NCI-H128 (cell line): ENCODE results near the gene APOE.
"Not testable (repeated sequence)": the region's sequence is repeated elsewhere in the genome, so short reads cannot be mapped to it uniquely, and the experiment has no call there.

Experiments
- DNase-seq: peaks from one replicate; lab custom pipeline; 2025; ENCODE audit not compliant: unreplicated experiment; lab: John Stamatoyannopoulos, UW

APOE gene

DNA sequence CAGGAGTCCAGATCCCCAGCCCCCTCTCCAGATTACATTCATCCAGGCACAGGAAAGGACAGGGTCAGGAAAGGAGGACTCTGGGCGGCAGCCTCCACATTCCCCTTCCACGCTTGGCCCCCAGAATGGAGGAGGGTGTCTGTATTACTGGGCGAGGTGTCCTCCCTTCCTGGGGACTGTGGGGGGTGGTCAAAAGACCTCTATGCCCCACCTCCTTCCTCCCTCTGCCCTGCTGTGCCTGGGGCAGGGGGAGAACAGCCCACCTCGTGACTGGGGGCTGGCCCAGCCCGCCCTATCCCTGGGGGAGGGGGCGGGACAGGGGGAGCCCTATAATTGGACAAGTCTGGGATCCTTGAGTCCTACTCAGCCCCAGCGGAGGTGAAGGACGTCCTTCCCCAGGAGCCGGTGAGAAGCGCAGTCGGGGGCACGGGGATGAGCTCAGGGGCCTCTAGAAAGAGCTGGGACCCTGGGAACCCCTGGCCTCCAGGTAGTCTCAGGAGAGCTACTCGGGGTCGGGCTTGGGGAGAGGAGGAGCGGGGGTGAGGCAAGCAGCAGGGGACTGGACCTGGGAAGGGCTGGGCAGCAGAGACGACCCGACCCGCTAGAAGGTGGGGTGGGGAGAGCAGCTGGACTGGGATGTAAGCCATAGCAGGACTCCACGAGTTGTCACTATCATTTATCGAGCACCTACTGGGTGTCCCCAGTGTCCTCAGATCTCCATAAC is at the start of gene APOE:
TSS of gene APOE (plus strand) at position 360 of the 724 bp plus-strand sequence. CDS start 829 bp downstream, outside the sequence.
- no peak for DNase-seq

DNA sequence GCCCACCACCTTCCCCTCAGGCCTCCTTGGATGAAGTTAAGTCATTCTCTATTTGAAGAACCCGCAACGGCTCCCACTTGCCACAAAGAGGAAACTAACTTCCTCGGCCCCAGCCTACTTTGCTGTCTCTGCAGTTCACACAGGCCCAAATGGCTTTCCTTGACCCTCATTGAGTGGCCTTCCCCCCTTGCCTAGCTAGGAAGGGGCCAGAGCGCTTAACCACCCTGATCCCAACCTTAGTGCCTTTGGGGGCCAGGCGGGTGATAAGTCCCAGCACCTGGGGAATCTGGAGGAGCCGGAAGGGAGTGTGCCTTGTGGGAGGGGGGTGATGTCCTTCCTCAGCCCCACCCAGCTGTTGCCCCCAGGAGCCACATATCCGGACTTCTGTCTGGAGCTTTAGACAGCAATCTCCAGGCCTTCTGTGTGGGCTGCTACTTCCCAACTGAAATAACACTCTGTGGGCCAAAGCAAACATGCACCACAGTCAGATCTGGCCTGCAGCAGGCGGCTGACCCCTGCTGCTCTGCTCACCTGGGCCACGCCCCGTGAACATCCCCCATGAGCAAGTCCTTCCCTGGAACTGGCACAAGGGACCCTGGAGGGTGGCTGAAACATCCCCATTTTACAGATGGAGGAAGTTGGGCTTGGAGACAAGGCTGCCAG is 49.0 kb upstream of the APOE start:
- no peak for DNase-seq

- no peak for DNase-seq
Measured at GRCh38 chr19:44857837-44858236, 47.8 kb upstream of the APOE start.

DNA sequence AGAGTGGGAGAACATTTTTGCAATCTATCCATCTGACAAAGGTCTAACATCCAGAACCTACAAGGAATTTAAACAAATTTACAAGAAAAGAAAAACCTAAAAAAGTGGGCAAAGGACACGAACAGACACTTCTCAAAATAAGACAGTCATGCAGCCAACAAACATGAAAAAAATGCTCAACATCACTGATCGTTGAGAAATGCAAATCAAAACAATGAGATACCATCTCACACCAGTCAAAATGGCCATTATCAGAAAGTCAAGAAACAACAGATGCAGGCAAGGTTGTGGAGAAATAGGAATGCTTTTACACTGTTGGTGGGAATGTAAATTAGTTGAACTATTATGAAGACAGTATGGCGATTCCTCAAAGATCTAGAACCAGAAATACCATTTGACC is 44.0 kb upstream of the APOE start:
- not testable (repeated sequence) for DNase-seq

DNA sequence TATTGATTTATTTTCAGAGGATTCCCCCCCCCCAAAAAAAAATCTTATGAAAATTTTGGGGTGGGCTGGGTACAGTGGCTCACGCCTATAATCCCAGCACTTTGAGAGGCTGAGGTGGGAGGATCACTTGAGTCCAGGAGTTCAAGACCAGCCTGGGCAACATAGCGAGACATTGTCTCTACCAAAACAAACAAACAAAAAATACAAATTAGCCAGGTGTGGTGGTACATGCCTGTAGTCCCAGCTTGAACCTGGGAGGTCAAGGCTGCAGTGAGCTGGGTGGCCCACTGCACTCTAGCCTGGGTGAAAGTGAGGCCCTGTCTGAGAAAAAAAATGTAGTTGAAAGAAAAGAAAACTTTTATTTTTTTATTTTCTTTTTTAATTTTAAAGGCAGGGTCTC is 41.6 kb upstream of the APOE start:
- no peak for DNase-seq

DNA sequence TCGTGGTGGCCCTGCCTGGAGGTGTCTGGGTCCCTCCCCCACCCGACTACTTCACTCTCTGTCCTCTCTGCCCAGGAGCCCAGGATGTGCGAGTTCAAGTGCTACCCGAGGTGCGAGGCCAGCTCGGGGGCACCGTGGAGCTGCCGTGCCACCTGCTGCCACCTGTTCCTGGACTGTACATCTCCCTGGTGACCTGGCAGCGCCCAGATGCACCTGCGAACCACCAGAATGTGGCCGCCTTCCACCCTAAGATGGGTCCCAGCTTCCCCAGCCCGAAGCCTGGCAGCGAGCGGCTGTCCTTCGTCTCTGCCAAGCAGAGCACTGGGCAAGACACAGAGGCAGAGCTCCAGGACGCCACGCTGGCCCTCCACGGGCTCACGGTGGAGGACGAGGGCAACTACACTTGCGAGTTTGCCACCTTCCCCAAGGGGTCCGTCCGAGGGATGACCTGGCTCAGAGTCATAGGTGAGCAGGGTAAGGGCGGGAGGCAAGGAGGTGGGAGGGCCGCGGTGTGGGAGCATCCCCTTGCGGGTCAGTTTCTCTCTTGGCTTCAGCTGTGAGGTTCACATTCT is 40.3 kb upstream of the APOE start:
- DNase-seq = no peak

DNA sequence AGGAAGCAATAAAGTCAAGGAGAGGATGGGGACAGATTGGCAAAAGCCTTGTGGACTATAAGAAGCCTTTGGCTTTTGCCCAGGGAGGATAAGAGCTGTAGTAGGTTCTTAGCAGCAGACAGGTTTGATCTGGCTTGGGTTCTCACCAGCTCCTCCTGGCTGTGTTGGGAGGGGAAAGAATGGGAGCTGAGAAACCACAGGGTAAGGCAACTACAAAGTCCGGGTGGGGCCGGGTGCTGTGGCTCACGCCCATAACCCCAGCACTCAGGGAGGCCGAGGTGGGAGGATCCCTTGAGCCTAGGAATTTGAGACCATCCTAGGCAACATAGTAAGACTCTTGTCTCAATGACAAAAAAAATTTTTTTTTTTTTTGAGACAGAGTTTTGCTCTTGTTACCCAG is 38.9 kb upstream of the APOE start:
- DNase-seq = no peak

GRCh38 chr19:44867578-44867977 is 38.0 kb upstream of the APOE start:
- DNase-seq = no peak

- no peak for DNase-seq
Measured at GRCh38 chr19:44869733-44870470, 35.7 kb upstream of the APOE start.

- DNase-seq = no peak
Measured at GRCh38 chr19:44871809-44872208, 33.8 kb upstream of the APOE start.

DNA sequence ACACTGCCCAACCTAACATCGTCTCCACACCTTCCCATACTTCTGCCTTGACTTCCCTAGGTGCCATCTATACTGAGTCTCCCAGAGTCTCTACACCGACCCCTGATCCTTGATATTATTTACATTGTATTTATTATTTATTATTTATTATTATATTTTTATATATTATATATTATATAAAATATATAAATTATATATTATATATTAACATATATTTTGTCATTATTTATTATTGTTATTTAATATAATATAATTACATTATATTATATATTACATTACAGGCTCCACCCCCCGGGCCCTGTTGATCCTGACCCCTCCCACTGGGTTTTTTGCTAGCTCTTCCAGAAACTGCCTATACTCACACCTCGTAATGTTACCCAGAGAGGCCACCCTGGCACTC is 32.9 kb upstream of the APOE start:
- DNase-seq = no peak

GRCh38 chr19:44874317-44874716 is 31.3 kb upstream of the APOE start:
- no peak for DNase-seq

- DNase-seq = no peak
Measured at GRCh38 chr19:44875666-44876451, 29.7 kb upstream of the APOE start.

GRCh38 chr19:44876930-44877535 is 28.6 kb upstream of the APOE start:
- DNase-seq = no peak

GRCh38 chr19:44878120-44878865 is 27.3 kb upstream of the APOE start:
- no peak for DNase-seq

DNA sequence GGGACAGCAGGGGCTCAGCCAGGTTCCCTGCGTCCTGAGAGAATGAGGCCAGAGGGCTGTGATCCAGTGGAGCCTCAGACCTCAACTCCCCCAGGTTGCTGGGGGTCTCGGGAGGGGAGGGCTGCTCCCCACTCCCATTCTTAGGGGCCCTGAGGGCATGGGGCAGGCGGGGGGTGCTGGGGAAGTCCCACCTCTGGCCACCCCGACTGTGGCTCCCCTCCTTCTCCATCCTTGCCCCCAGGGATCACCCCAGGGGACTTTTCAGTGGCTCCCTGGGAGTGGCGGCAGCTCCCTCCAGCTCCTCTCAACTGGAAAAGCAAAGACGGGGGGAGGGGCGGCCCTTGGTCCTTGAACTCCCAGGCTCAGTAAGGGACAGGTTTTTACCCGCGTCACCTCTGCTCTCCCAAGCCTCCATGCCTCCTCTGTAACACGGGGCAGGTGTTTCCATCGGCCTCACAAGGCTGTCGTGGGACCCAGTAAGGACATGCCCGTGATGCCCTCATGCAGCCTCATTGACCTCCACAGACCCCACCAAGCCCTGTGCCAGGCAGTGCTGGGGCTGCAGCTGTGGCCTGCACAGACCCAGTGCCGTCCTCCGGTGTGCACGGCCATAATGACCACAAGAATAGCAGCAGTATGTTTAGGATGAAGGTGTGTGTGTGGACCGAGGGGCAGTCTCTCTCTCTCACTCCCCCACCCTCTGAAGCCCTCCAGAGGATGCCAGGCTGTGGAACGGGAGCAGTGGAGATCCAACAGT is 26.1 kb upstream of the APOE start:
- no peak for DNase-seq

GRCh38 chr19:44882063-44882462 is 23.5 kb upstream of the APOE start:
- no peak for DNase-seq

- DNase-seq = not testable (repeated sequence)
Measured at GRCh38 chr19:44882619-44883397, 22.8 kb upstream of the APOE start.
